Natural killer cell (primary cell): ENCODE results near the gene RCL1. TPM values are rescaled to one million over a fixed set of nuclear protein-coding genes. Genes with fewer than 3 reads are reported as not detected.

Experiments
- ATAC-seq, 3 donors: fragments of 150-1000 bp in 2 of 3; fragments of 200-7000 bp in 1 of 3; cut with Tn5 transposase; 1 replicate in 1 of 3; 2 replicates in 2 of 3; pipeline ENCODE4 v1.10.0; 2021; ENCODE audit warnings: mild to moderate bottlenecking in 2 of 3, moderate library complexity in 2 of 3
- DNase-seq, 2 donors: peaks; one replicate each; pipeline versions ENCODE4 v3.0.0 to v3.0.0-alpha.2; 2013 to 2021; ENCODE audit warnings: mixed read lengths in 1 of 2
- H3K27ac ChIP-seq: one replicate; pipeline ENCODE4 v1.5.1; 2013; ENCODE audit warnings: mild to moderate bottlenecking, low read length
- H3K27me3 ChIP-seq: one replicate; pipeline ENCODE4 v1.6.1; 2013; ENCODE audit warnings: low read length; ENCODE audit not compliant: control insufficient read depth, insufficient read depth
- H3K36me3 ChIP-seq: one replicate; pipeline ENCODE4 v1.6.1; 2013; ENCODE audit warnings: low read length; ENCODE audit not compliant: control insufficient read depth, insufficient read depth
- H3K4me1 ChIP-seq: one replicate; pipeline ENCODE4 v1.6.1; 2013; ENCODE audit warnings: low read length; ENCODE audit not compliant: control insufficient read depth, insufficient read depth
- H3K4me3 ChIP-seq: one replicate; pipeline ENCODE4 v1.5.1; 2013; ENCODE audit warnings: low read length
- H3K9me3 ChIP-seq: one replicate; pipeline ENCODE4 v1.6.1; 2013; ENCODE audit warnings: low read length; ENCODE audit not compliant: control insufficient read depth, insufficient read depth
- H3K27ac Mint-ChIP-seq, 2 donors: one replicate each; pipeline ENCODE4 v1.8.0; 2022; ENCODE audit warnings: mild to moderate bottlenecking in 2 of 2, mixed read lengths in 2 of 2, moderate library complexity in 1 of 2
- H3K27me3 Mint-ChIP-seq, 2 donors: one replicate each; pipeline ENCODE4 v1.8.0; 2022; ENCODE audit warnings: low read depth in 2 of 2, mixed read lengths in 2 of 2
- H3K36me3 Mint-ChIP-seq: one replicate; pipeline ENCODE4 v1.8.0; 2022; ENCODE audit warnings: mixed read lengths
- H3K4me1 Mint-ChIP-seq, 2 donors: one replicate each; pipeline ENCODE4 v1.8.0; 2022; ENCODE audit warnings: mixed read lengths in 2 of 2
- H3K4me3 Mint-ChIP-seq: one replicate; pipeline ENCODE4 v1.8.0; 2022; ENCODE audit warnings: mild to moderate bottlenecking, moderate library complexity, mixed read lengths
- H3K9me3 Mint-ChIP-seq, 2 donors: one replicate each; pipeline ENCODE4 v1.8.0; 2022; ENCODE audit warnings: mixed read lengths in 2 of 2
- CTCF ChIP-seq: fragments of 200-600 bp; IDR thresholded peaks from one replicate; pipeline ENCODE4 v1.8.0; 2022; ENCODE audit warnings: antibody characterized with exemption
- WGBS: methylation state at CpG from one replicate; pipeline ENCODE4 v1.1.7; 2013; ENCODE audit warnings: missing lambda C conversion rate; ENCODE audit not compliant: insufficient coverage; 5-methylcytosine and 5-hydroxymethylcytosine counted together
- intact Hi-C: fragments of 100-400 bp; cut with micrococcal nuclease; formaldehyde crosslinking; loops from one replicate; pipeline ENCODE4 v1.14.2; 2022
- total RNA-seq, 4 donors: library from RNA; stranded (reverse); fragments of 120-200 nt in 1 of 4; gene quantifications; one replicate each; pipeline versions ENCODE4 v1.2.3 to v1.2.4, GENCODE V29; 2013 to 2022

Gene RCL1
- total RNA-seq, 3 donors from 2014 or later (not counting 1 experiment from before 2014, with no cell fraction given) = 18.1 to 26.3 (median 23.0) TPM

DNA sequence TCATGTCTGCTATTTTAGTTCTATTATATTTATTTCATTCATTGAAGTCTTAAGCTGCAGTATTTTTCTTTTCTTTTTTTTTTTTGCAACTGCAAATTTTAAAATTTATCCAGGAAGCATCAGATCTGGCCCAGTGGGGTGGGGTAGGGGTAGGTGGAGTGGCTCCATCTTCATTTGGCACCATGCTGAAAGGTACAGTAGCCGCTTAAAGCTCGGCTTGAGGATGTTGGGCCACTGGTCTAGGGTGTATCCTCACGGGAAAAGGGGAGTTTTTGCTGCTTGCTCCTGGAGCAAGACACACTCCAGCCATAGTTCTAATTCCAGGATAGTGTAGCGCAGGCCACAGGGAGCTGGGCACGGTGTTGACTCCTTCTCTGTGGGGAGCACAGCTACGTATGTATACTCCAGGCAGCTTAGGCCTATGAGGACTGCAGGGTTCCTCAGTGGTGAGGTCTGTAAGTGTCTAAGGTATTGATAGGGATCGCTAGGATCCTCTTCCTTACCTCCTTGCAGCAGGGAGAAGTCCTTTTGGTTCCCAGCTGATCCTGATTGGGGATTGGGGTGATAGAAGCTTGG lies 22.7 kb downstream of the RCL1 start:
- H3K4me1 ChIP-seq = peaks cover 4% of the 10 kb centered on the region
- Mint-ChIP-seq H3K36me3 (peaks cover 10% of the 10 kb centered on the region), H3K4me3 (no peak overlapping the region), H3K4me1 (peaks cover 15 to 18% of the 10 kb centered on the region in 2 donors), H3K27ac (no peak overlapping the region), H3K9me3 (peaks cover 2 to 5% of the 10 kb centered on the region in 2 donors), H3K27me3 (no peaks in the 10 kb centered on the region)
- no peaks in the 10 kb centered on the region for H3K36me3 ChIP-seq
- no peaks in the 10 kb centered on the region for H3K27me3 ChIP-seq
- ATAC-seq = no peak
- H3K27ac ChIP-seq = no peak overlapping the region
- no peak for TF ChIP-seq CTCF
- intact Hi-C loops = no loop called here
- WGBS = 93% methylated on average over 7 of the region's 7 CpGs
- H3K4me3 ChIP-seq = no peak overlapping the region
- DNase-seq = no peak
- no peaks in the 10 kb centered on the region for H3K9me3 ChIP-seq

GRCh38 chr9:4820168-4820567 lies 27.4 kb downstream of the RCL1 start:
- no peak for ATAC-seq
- DNase-seq = no peak
- intact Hi-C loops = no loop called here
- H3K9me3 Mint-ChIP-seq = no peaks in the 10 kb centered on the region
- H3K36me3 Mint-ChIP-seq = peaks cover 1% of the 10 kb centered on the region
- Histone ChIP-seq H3K4me3 (no peak overlapping the region), H3K27me3 (no peaks in the 10 kb centered on the region), H3K36me3 (no peaks in the 10 kb centered on the region), H3K9me3 (no peaks in the 10 kb centered on the region), H3K27ac (no peak overlapping the region), H3K4me1 (peaks cover 4% of the 10 kb centered on the region)
- H3K4me3 Mint-ChIP-seq = no peak overlapping the region
- WGBS = 91% methylated on average over 4 of the region's 6 CpGs
- H3K27me3 Mint-ChIP-seq = no peaks in the 10 kb centered on the region
- no peak for TF ChIP-seq CTCF
- H3K4me1 Mint-ChIP-seq = peaks cover 16 to 18% of the 10 kb centered on the region in 2 donors
- H3K27ac Mint-ChIP-seq = no peak overlapping the region

DNA sequence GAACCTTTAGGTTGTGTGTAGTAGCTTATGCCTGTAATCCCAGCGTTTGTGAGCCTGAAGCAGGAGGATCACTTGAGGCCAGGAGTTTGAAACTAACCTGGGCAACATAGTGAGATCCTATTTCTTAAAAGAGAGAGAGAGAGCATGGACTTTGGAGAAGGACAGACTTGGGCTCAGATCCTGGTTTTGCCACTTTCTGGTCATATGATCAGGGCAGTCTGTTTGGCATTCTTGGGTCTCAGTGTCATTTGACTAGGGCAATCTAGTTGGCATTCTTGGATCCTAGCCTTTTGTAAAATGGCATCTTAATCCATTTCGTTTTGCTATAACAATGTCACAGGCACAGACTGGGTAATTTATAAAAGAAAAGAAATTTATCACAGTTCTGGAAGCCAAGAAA lies 28.4 kb downstream of the RCL1 start:
- no peak for ATAC-seq

More for the DNA sequence above, 28.4 kb downstream of the RCL1 start:
- TF ChIP-seq CTCF = no peak
- Histone ChIP-seq H3K9me3 (no peaks in the 10 kb centered on the region), H3K36me3 (no peaks in the 10 kb centered on the region), H3K27ac (no peak overlapping the region), H3K4me3 (no peak overlapping the region), H3K27me3 (no peaks in the 10 kb centered on the region), H3K4me1 (no peaks in the 10 kb centered on the region)
- Mint-ChIP-seq H3K9me3 (no peaks in the 10 kb centered on the region), H3K4me1 (peaks cover 9 to 15% of the 10 kb centered on the region in 2 donors), H3K27ac (no peak overlapping the region), H3K4me3 (no peak overlapping the region), H3K27me3 (no peaks in the 10 kb centered on the region), H3K36me3 (no peaks in the 10 kb centered on the region)
- DNase-seq = no peak
- WGBS = 86% methylated on average over 2 of the region's 2 CpGs
- intact Hi-C loops = no loop called here
